ENCODE data around the gene MAGI2.

The MAGI2 gene

DNA sequence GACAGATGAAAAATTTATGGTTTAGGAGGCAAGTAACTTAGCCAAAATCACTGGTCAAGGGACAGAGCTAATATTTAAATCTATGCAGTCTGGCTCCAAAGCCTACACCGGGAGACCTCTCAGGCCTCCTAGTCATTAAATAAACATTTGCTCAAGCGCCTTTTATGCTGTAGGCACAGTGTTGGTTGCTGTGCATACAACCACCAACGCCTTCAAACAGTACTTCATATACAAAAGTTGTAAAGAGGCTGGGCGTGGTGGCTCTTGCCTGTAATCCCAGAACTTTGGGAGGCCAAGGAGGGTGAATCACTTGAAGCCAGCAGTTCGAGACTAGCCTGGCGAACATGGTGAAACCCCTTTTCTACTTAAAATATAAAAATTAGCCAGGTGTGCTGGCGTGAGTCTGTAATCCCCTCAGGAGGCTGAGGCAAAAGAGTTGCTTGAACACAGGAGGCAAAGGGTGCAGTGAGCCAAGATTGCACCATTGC lies 159.8 kb downstream of the MAGI2 start:
- H3K27me3 ChIP-seq (ENCODE audit: control insufficient read depth, low read length): no peaks in the 10 kb centered on the region
- H3K27ac ChIP-seq (ENCODE audit: low read depth, low read length): no peak overlapping the region
- TF ChIP-seq EZH2phosphoT487 (IDR thresholded peaks at IDR 0.05; ENCODE audit: borderline replicate concordance, low read length): no peak
- no peak for TF ChIP-seq CTCF (IDR thresholded peaks at IDR 0.05; ENCODE audit: low read depth, low read length, poor library complexity, severe bottlenecking)
- no peaks in the 10 kb centered on the region for H3K9me2 ChIP-seq (replicated peaks; ENCODE audit: control insufficient read depth, low read length)
- H3K4me1 ChIP-seq (ENCODE audit: control insufficient read depth, low read length): no peaks in the 10 kb centered on the region
- H3K4me3 ChIP-seq (ENCODE audit: low read length): no peak overlapping the region
- no peaks in the 10 kb centered on the region for H3K79me2 ChIP-seq (ENCODE audit: control insufficient read depth, low read length)
- no peaks in the 10 kb centered on the region for H3F3A ChIP-seq (ENCODE audit: control insufficient read depth, insufficient read depth)
- H4K20me1 ChIP-seq (ENCODE audit: control insufficient read depth, insufficient read depth, low read depth, low read length): no peaks in the 10 kb centered on the region
- no peaks in the 10 kb centered on the region for H3K36me3 ChIP-seq (ENCODE audit: control insufficient read depth, low read length)
- no peaks in the 10 kb centered on the region for H3K9me3 ChIP-seq (ENCODE audit: control insufficient read depth, insufficient read depth, low read length)
- H3K4me2 ChIP-seq (ENCODE audit: low read length): no peak overlapping the region

- Histone ChIP-seq H4K20me1 (ENCODE audit: control insufficient read depth, insufficient read depth, low read depth, low read length) (no peaks in the 10 kb centered on the region), H3K9me2 (replicated peaks; ENCODE audit: control insufficient read depth, low read length) (no peaks in the 10 kb centered on the region), H3K9me3 (ENCODE audit: control insufficient read depth, insufficient read depth, low read length) (no peaks in the 10 kb centered on the region), H3K27me3 (ENCODE audit: control insufficient read depth, low read length) (no peaks in the 10 kb centered on the region), H3K4me3 (ENCODE audit: low read length) (no peak overlapping the region), H3F3A (ENCODE audit: control insufficient read depth, insufficient read depth) (no peaks in the 10 kb centered on the region), H3K36me3 (ENCODE audit: control insufficient read depth, low read length) (no peaks in the 10 kb centered on the region), H3K27ac (ENCODE audit: low read depth, low read length) (no peak overlapping the region), H3K4me2 (ENCODE audit: low read length) (no peak overlapping the region), H3K79me2 (ENCODE audit: control insufficient read depth, low read length) (no peaks in the 10 kb centered on the region), H3K4me1 (ENCODE audit: control insufficient read depth, low read length) (no peaks in the 10 kb centered on the region)
- TF ChIP-seq EZH2phosphoT487 (IDR thresholded peaks at IDR 0.05; ENCODE audit: borderline replicate concordance, low read length) (no peak), CTCF (IDR thresholded peaks at IDR 0.05; ENCODE audit: low read depth, low read length, poor library complexity, severe bottlenecking) (no peak)
Measured at GRCh38 chr7:79292834-79293233, 160.6 kb downstream of the MAGI2 start.

- Histone ChIP-seq H3K79me2 (ENCODE audit: control insufficient read depth, low read length) (no peaks in the 10 kb centered on the region), H3K27ac (ENCODE audit: low read depth, low read length) (no peak overlapping the region), H4K20me1 (ENCODE audit: control insufficient read depth, insufficient read depth, low read depth, low read length) (no peaks in the 10 kb centered on the region), H3F3A (ENCODE audit: control insufficient read depth, insufficient read depth) (no peaks in the 10 kb centered on the region), H3K9me2 (replicated peaks; ENCODE audit: control insufficient read depth, low read length) (no peaks in the 10 kb centered on the region), H3K4me2 (ENCODE audit: low read length) (no peak overlapping the region), H3K36me3 (ENCODE audit: control insufficient read depth, low read length) (no peaks in the 10 kb centered on the region), H3K27me3 (ENCODE audit: control insufficient read depth, low read length) (no peaks in the 10 kb centered on the region), H3K4me1 (ENCODE audit: control insufficient read depth, low read length) (no peaks in the 10 kb centered on the region), H3K4me3 (ENCODE audit: low read length) (no peak overlapping the region), H3K9me3 (ENCODE audit: control insufficient read depth, insufficient read depth, low read length) (no peaks in the 10 kb centered on the region)
- TF ChIP-seq EZH2phosphoT487 (IDR thresholded peaks at IDR 0.05; ENCODE audit: borderline replicate concordance, low read length): no peak
Measured at GRCh38 chr7:79291498-79291865, 162.0 kb downstream of the MAGI2 start.

- Histone ChIP-seq H3K9me3 (ENCODE audit: control insufficient read depth, insufficient read depth, low read length) (no peaks in the 10 kb centered on the region), H3K4me2 (ENCODE audit: low read length) (no peak overlapping the region)
Measured at GRCh38 chr7:79290841-79291497, 162.5 kb downstream of the MAGI2 start.

More at GRCh38 chr7:79290841-79291497, 162.5 kb downstream of the MAGI2 start:
- Histone ChIP-seq H3F3A (ENCODE audit: control insufficient read depth, insufficient read depth) (no peaks in the 10 kb centered on the region), H3K36me3 (ENCODE audit: control insufficient read depth, low read length) (no peaks in the 10 kb centered on the region), H3K27ac (ENCODE audit: low read depth, low read length) (no peak overlapping the region), H3K9me2 (replicated peaks; ENCODE audit: control insufficient read depth, low read length) (no peaks in the 10 kb centered on the region), H3K4me1 (ENCODE audit: control insufficient read depth, low read length) (no peaks in the 10 kb centered on the region), H4K20me1 (ENCODE audit: control insufficient read depth, insufficient read depth, low read depth, low read length) (no peaks in the 10 kb centered on the region), H3K4me3 (ENCODE audit: low read length) (no peak overlapping the region), H3K27me3 (ENCODE audit: control insufficient read depth, low read length) (no peaks in the 10 kb centered on the region), H3K79me2 (ENCODE audit: control insufficient read depth, low read length) (no peaks in the 10 kb centered on the region)
- TF ChIP-seq CTCF (IDR thresholded peaks at IDR 0.05; ENCODE audit: low read depth, low read length, poor library complexity, severe bottlenecking): no peak
- no peak for TF ChIP-seq EZH2phosphoT487 (IDR thresholded peaks at IDR 0.05; ENCODE audit: borderline replicate concordance, low read length)
